WTC11 (cell line): ENCODE results near the gene PLXNC1. TPM values are rescaled to one million over a fixed set of nuclear protein-coding genes. Genes with fewer than 3 reads are reported as not detected.

Experiments used
- ATAC-seq: fragments of 200-7000 bp; cut with Tn5 transposase; 2 replicates; pipeline ENCODE4 v1.10.0; 2021; ENCODE audit warnings: mild to moderate bottlenecking, moderate library complexity
- CTCF ChIA-PET: fragments of 300-600 bp; sonication (Branson Sonifier 250); formaldehyde crosslinking; loops from one replicate; lab custom pipeline; 2021; ENCODE audit warnings: antibody characterized with exemption; lab: Charles Lee
- POLR2A ChIA-PET: fragments of 350-600 bp; sonication (Branson Sonifier 250); formaldehyde crosslinking; loops from one replicate; lab custom pipeline; 2021; ENCODE audit warnings: antibody characterized with exemption; lab: Charles Lee
- DNase-seq: peaks from one replicate; pipeline ENCODE4 v3.0.0; 2021; ENCODE audit warnings: low spot score
- H3K27ac Mint-ChIP-seq: 2 replicates; pipeline ENCODE4 v1.8.0; 2021; ENCODE audit warnings: mixed read lengths
- H3K27me3 Mint-ChIP-seq: 2 replicates; pipeline ENCODE4 v1.8.0; 2021; ENCODE audit warnings: low read depth, mild to moderate bottlenecking, moderate library complexity, mixed read lengths
- H3K36me3 Mint-ChIP-seq: 2 replicates; pipeline ENCODE4 v1.8.0; 2021; ENCODE audit warnings: mixed read lengths
- H3K4me1 Mint-ChIP-seq: 2 replicates; pipeline ENCODE4 v1.8.0; 2022; ENCODE audit warnings: mixed read lengths
- H3K4me3 Mint-ChIP-seq: 2 replicates; pipeline ENCODE4 v1.8.0; 2021; ENCODE audit warnings: mild to moderate bottlenecking, moderate library complexity, mixed read lengths
- H3K9me3 Mint-ChIP-seq: 2 replicates; pipeline ENCODE4 v1.8.0; 2021; ENCODE audit warnings: mixed read lengths
- AR ChIP-seq: fragments of 250-450 bp; sonication (Bioruptor Pico); IDR thresholded peaks from 2 replicates; pipeline ENCODE4 v1.9.0; 2021; ENCODE audit warnings: mild to moderate bottlenecking
- ATF1 ChIP-seq: sonication (generic); formaldehyde crosslinking; IDR thresholded peaks from 2 replicates; pipeline ENCODE4 v1.8.1; 2023; ENCODE audit warnings: mild to moderate bottlenecking, moderate library complexity, missing genetic modification reagents
- EMX1 ChIP-seq: fragments of 250-450 bp; sonication (Bioruptor Pico); IDR thresholded peaks from 2 replicates; pipeline ENCODE4 v1.8.0; 2021; ENCODE audit warnings: mild to moderate bottlenecking
- GRHL2 ChIP-seq: fragments of 250-450 bp; sonication (Bioruptor Pico); IDR thresholded peaks from 2 replicates; pipeline ENCODE4 v1.8.0; 2022; ENCODE audit warnings: mild to moderate bottlenecking, moderate library complexity; ENCODE audit not compliant: insufficient replicate concordance, severe bottlenecking
- HMGA2 ChIP-seq: fragments of 250-450 bp; sonication (Bioruptor Pico); IDR thresholded peaks from 2 replicates; pipeline ENCODE4 v1.4.0; 2021; ENCODE audit warnings: mild to moderate bottlenecking, moderate library complexity
- MXD4 ChIP-seq: fragments of 250-450 bp; sonication (Bioruptor Pico); IDR thresholded peaks from 2 replicates; pipeline ENCODE4 v1.8.0; 2021; ENCODE audit warnings: mild to moderate bottlenecking, moderate library complexity, borderline replicate concordance
- MYBL2 ChIP-seq: sonication (generic); formaldehyde crosslinking; IDR thresholded peaks from 2 replicates; pipeline ENCODE4 v1.8.1; 2023; ENCODE audit warnings: mild to moderate bottlenecking, moderate library complexity, missing genetic modification reagents
- NFE2L1 ChIP-seq: sonication (generic); formaldehyde crosslinking; IDR thresholded peaks from 2 replicates; pipeline ENCODE4 v1.8.1; 2023; ENCODE audit warnings: missing genetic modification reagents
- NFYB ChIP-seq: sonication (generic); formaldehyde crosslinking; conservative IDR thresholded peaks from 2 replicates; pipeline ENCODE4 v1.8.0; 2022; ENCODE audit warnings: low read depth, missing genetic modification reagents
- PRDM15 ChIP-seq: sonication (generic); formaldehyde crosslinking; IDR thresholded peaks from 2 replicates; pipeline ENCODE4 v1.8.0; 2022; ENCODE audit warnings: missing genetic modification reagents
- PREB ChIP-seq: sonication (generic); formaldehyde crosslinking; IDR thresholded peaks from 2 replicates; pipeline ENCODE4 v1.8.1; 2022; ENCODE audit warnings: mild to moderate bottlenecking, missing genetic modification reagents, moderate library complexity, borderline replicate concordance
- RELA ChIP-seq: sonication (generic); formaldehyde crosslinking; IDR thresholded peaks from 2 replicates; pipeline ENCODE4 v1.8.1; 2022; ENCODE audit warnings: missing genetic modification reagents, mild to moderate bottlenecking, borderline replicate concordance
- USF1 ChIP-seq: sonication (generic); formaldehyde crosslinking; IDR thresholded peaks from 2 replicates; pipeline ENCODE4 v1.8.0; 2022; ENCODE audit warnings: mild to moderate bottlenecking, missing genetic modification reagents
- ZNF281 ChIP-seq: sonication (generic); formaldehyde crosslinking; IDR thresholded peaks from 2 replicates; pipeline ENCODE4 v1.8.0; 2023; ENCODE audit warnings: mild to moderate bottlenecking, missing genetic modification reagents
- ZNF416 ChIP-seq: fragments of 250-450 bp; sonication (Bioruptor Pico); IDR thresholded peaks from 2 replicates; pipeline ENCODE4 v1.9.0; 2021; ENCODE audit warnings: mild to moderate bottlenecking, inconsistent platforms
- total RNA-seq: library from RNA; stranded (reverse); gene quantifications from 3 replicates; pipeline ENCODE4 v1.2.3, GENCODE V29; 2021

Gene PLXNC1
- total RNA-seq, 1 experiment from 2014 or later: 3.1 TPM

- ChIA-PET CTCF (interaction anchor here (0.5 to 1.2 kb wide), 4 partner anchors 10 to 28 kb away, joined by 3 to 8 read pairs (median 4); no protein-coding TSS in a partner anchor), POLR2A (interaction anchor here (0.6 kb wide), 2 partner anchors 19 to 87 kb away, joined by 3 to 4 read pairs; no protein-coding TSS in a partner anchor)
- Mint-ChIP-seq H3K4me1 (peaks cover 23% of the 10 kb centered on the region), H3K27ac (no peak overlapping the region), H3K4me3 (no peak overlapping the region), H3K36me3 (peaks cover 6% of the 10 kb centered on the region), H3K27me3 (peaks cover 91% of the 10 kb centered on the region), H3K9me3 (peaks cover 14% of the 10 kb centered on the region)
- no peak for DNase-seq
- ATAC-seq: no peak
- TF ChIP-seq AR (CRISPR knock-in tag): no peak
These were observed 25.4 kb downstream of the PLXNC1 start for GRCh38 chr12:94173660-94174265.

- ChIA-PET POLR2A (no interaction called here), CTCF (interaction anchor here (0.5 to 1.2 kb wide), 2 partner anchors 10 to 29 kb away, joined by 3 to 4 read pairs; no protein-coding TSS in a partner anchor)
- Mint-ChIP-seq H3K27me3 (peaks cover 91% of the 10 kb centered on the region), H3K9me3 (peaks cover 14% of the 10 kb centered on the region), H3K36me3 (peaks cover 6% of the 10 kb centered on the region), H3K4me1 (peaks cover 20% of the 10 kb centered on the region), H3K4me3 (no peak overlapping the region), H3K27ac (no peak overlapping the region)
- no peak for TF ChIP-seq ZNF281 (CRISPR knock-in tag)
- TF ChIP-seq NFYB (CRISPR knock-in tag): no peak
- no peak for TF ChIP-seq GRHL2 (CRISPR knock-in tag)
- TF ChIP-seq RELA (CRISPR knock-in tag): no peak
- TF ChIP-seq ATF1 (CRISPR knock-in tag): no peak
- TF ChIP-seq NFE2L1 (CRISPR knock-in tag): no peak
- no peak for TF ChIP-seq PREB
- TF ChIP-seq HMGA2 (CRISPR knock-in tag): no peak
- ATAC-seq (no peak), DNase-seq (no peak)
These were observed 26.2 kb downstream of the PLXNC1 start for GRCh38 chr12:94174576-94174975.

GRCh38 chr12:94175763-94176668 lies 27.6 kb downstream of the PLXNC1 start:
- ATAC-seq (no peak), DNase-seq (no peak)
- Mint-ChIP-seq H3K4me3 (no peak overlapping the region), H3K27me3 (peaks cover 84% of the 10 kb centered on the region), H3K9me3 (peaks cover 14% of the 10 kb centered on the region), H3K27ac (no peak overlapping the region), H3K4me1 (peaks cover 5% of the 10 kb centered on the region), H3K36me3 (peaks cover 6% of the 10 kb centered on the region)
- POLR2A ChIA-PET: no interaction called here
- CTCF ChIA-PET: no interaction called here
- no peak for TF ChIP-seq EMX1
- no peak for TF ChIP-seq ZNF416
- no peak for TF ChIP-seq USF1 (CRISPR knock-in tag)
- no peak for TF ChIP-seq MYBL2
- TF ChIP-seq PRDM15 (CRISPR knock-in tag): no peak
- TF ChIP-seq ZNF281 (CRISPR knock-in tag): no peak
- TF ChIP-seq MXD4: no peak
